Hindlimb muscle (tissue), 1 donor: ENCODE data around the gene ROR1. TPM values are rescaled to one million over a fixed set of nuclear protein-coding genes. Genes with fewer than 3 reads are reported as not detected.

Source experiments
- DNase-seq: peaks from one replicate; pipeline ENCODE4 v3.0.0-alpha.2; 2013
- polyA plus RNA-seq: library from polyadenylated mRNA; unstranded; fragments of 120-200 nt; gene quantifications from one replicate; pipeline ENCODE4 v1.2.1, GENCODE V29; 2013; ENCODE audit not compliant: insufficient read length

ROR1 gene
- polyA plus RNA-seq, 1 donor = 9.5 TPM

GRCh38 chr1:63913533-63913932 lies 139.7 kb downstream of the ROR1 start:
- DNase-seq = no peak

DNA sequence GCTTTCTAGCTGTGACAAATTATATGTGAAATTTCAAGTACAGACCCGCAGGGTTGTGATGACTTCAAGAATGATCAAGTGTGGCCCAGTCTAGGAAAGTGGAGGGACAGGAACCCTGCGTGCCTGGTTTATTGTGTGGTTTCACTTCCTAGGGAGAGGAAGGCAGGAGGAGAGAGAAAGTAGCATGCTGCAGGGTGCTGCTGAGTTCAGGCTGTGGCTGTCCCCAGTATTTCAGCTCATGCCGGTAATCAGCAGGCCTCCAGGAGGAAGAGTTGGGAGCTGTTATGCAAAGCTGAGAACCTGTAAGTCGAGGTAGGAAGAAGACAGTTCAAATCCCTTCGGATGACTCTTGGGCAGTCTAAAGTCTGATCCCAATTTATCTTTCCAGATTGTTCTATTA lies 140.4 kb downstream of the ROR1 start:
- no peak for DNase-seq

DNA sequence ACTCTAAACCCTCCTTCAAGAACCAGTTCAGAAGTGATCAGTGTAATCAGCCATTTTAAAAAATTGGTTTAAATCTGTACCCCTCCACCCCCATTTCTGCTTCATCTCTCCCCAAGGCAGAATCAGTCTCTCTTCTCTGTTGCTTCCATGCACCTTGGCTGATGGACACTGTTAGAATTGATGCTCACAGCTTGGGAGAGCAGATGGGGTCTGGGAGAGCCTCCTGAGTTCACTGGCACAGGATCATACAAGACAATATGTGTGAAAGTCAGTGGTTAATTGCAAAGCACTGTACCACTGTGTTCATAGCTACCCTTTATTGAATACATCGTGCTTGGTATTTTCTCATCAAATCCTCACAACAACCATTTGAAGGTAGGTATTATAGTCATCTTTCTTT lies 140.9 kb downstream of the ROR1 start:
- no peak for DNase-seq

DNA sequence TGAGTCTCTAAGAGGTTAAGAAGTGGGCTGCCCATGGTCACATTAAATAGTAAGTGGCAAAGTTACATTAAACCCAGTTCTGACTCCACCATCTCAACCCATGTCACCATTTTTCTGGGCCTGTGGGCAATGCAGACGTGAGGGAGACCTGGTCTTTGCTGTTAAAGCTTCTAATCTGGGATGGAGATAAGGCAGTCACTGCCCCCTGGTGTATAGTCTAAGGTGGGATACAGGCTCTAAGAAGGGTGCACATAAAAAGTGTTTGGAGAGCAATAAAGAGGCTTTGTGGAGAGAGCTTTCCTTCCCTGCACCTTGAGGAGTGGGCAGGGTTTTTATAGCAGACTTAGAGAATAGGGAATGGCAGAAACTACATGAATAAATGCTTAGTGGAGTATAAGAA lies 141.3 kb downstream of the ROR1 start:
- DNase-seq = no peak

- DNase-seq = no peak
Measured at GRCh38 chr1:63916485-63917360, 142.9 kb downstream of the ROR1 start.

GRCh38 chr1:63917571-63918417 lies 144.0 kb downstream of the ROR1 start:
- DNase-seq = no peak

GRCh38 chr1:63918418-63918945 lies 144.7 kb downstream of the ROR1 start:
- no peak for DNase-seq

GRCh38 chr1:63920154-63921117 lies 146.6 kb downstream of the ROR1 start:
- DNase-seq = no peak

- DNase-seq = no peak
Measured at GRCh38 chr1:63921359-63921758, 147.5 kb downstream of the ROR1 start.

GRCh38 chr1:63921802-63922201 lies 148.0 kb downstream of the ROR1 start:
- DNase-seq = no peak

DNA sequence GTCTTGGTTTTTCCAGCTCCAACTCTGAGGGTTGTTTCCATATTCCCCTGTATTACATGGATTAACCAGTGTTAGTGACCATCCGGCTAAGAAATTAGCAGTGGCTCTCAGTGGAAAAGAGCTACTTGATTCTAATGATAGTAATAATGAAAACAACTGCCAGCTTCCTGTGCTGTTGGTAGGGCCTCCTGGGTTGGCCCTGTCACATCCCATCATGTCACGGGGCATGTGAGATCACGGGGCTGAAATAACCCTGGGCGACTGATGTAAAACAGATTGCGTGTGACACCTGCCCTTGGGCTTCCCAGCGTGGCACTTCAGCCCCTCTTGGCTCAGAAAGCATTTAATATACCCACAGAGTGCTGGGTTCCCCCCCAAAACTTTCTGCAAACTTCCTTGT lies 149.0 kb downstream of the ROR1 start:
- DNase-seq = no peak

DNA sequence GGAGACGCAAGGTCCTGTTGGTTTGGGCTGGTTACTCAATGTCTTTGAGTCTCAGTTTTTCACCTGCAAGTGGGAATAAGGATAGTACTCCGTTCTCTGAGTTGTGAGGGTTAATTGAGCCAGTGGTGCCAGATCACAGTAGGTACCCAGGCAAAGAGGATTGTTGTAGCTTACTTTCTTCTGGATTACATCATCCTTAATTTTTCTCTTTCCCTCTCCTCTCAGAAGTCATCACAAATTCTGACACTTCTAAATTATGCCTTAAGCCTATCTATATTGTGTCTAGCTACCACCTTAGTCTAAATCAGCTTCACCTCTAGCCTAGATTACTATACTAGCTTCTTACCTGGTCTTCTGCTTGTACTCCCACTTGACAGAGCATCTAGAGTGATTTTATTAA lies 149.5 kb downstream of the ROR1 start:
- DNase-seq = no peak

GRCh38 chr1:63924600-63924999 lies 150.8 kb downstream of the ROR1 start:
- DNase-seq = no peak

- DNase-seq = no peak
Measured at GRCh38 chr1:63928186-63929105, 154.6 kb downstream of the ROR1 start.

DNA sequence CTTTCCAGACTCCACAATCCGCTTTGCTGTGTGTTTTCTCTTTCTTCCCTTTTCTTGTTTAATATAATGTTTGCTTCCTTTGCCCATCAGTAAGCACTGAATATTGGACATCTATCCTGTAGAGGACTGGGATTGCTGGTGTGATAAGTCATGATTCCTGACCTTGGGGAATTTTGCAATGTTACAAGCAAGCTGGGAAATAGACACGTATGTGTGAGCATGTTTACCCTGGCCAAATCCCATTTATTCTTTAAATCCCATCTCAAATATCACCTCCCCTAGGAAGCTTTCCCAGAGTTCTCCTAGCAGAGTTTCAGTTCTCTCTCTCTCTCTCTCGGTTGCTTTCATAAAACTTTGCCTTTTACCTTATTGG lies 155.3 kb downstream of the ROR1 start:
- DNase-seq = no peak

GRCh38 chr1:63931468-63931867 lies 157.7 kb downstream of the ROR1 start:
- no peak for DNase-seq

- no peak for DNase-seq
Measured at GRCh38 chr1:63934697-63935096, 160.9 kb downstream of the ROR1 start.

GRCh38 chr1:63935143-63935542 lies 161.3 kb downstream of the ROR1 start:
- no peak for DNase-seq

- DNase-seq = no peak
Measured at GRCh38 chr1:63935553-63935952, 161.7 kb downstream of the ROR1 start.

GRCh38 chr1:63936276-63936675 lies 162.5 kb downstream of the ROR1 start:
- DNase-seq = no peak

GRCh38 chr1:63936801-63937200 lies 163.0 kb downstream of the ROR1 start:
- no peak for DNase-seq
